Suppressor macrophage (primary cell): ENCODE measurements around the gene KLHL1.

ENCODE experiments used
- DNase-seq, 4 experiments: peaks; one replicate each; pipeline ENCODE4 v3.0.0-alpha.2; 2020 to 2022

Gene KLHL1

DNA sequence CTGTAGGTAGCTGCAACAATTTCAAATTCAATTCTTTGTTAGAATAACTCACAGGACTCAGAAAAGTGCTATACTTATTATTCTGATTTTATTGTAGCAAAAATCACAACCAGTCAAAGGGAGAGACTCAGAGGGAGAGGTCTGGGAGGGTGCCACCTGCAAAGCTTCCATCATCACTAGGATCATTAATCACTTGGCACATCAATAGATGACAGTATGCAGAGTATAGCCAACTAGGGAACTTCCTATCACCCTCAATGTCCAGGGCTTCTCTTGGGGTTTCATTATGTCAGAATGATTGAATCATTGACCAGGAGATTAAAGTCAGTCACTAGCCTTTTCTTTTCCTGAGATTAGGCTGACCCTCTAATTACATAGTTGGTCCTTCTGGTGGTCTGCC lies 432.0 kb downstream of the KLHL1 start:
- DNase-seq = no peak

- no peak for DNase-seq
These were observed 448.1 kb downstream of the KLHL1 start for GRCh38 chr13:69660155-69660554.

DNA sequence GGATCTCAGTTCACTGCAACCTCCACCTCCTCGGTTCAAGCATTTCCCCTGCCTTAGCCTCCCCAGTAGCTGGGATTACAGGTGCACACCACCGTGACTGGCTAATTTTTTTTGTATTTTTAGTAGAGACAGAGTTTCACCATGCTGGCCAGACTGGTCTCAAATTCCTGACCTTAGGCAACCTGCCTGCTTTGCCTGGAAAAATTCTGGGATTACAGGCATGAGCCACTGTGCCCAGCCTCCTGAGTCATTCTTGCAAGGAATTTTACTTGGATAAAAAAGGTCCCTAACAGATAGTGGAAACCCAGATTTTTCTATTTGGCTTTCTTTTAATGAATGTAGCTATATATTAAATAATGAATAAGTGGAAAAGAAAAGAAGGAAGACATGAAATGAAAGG lies 450.6 kb downstream of the KLHL1 start:
- no peak for DNase-seq

DNA sequence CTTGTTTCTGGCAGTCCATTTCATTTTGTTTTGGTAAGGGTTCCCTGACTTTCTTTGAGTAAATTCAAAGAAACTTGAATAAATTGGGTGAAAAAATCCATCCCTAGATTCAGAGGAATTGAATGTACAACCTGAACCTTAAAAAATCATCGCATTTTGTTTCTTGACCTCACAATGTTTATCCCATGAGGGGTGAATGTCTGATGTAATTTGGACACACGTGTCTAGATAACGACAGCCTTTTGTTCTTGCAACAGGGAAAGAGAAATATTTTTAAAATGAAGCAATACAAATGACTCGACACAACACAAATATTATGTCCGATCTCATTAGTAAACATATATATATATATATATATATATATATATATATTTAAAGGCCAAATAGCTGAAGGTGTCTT lies 453.9 kb downstream of the KLHL1 start:
- DNase-seq = no peak
